K562 (cell line): ENCODE measurements around the gene KBTBD2. TPM values are rescaled to one million over a fixed set of nuclear protein-coding genes. Genes with fewer than 3 reads are reported as not detected.

Experiments used
- ARID4B ChIP-seq: sonication (generic); formaldehyde crosslinking; IDR thresholded peaks from 2 replicates; pipeline ENCODE4 v1.8.0; 2022; ENCODE audit warnings: mild to moderate bottlenecking, missing genetic modification reagents
- ATF1 ChIP-seq, 2 experiments: fragments of 450-650 bp in 1 of 2; IDR thresholded peaks; 2 replicates each; pipeline ENCODE4 v1.6.1; 2016; ENCODE audit warnings: missing compliant biosample characterization in 1 of 2, missing genetic modification characterization in 1 of 2
- BRD9 ChIP-seq: fragments of 450-650 bp; IDR thresholded peaks from 2 replicates; pipeline ENCODE4 v1.6.1; 2018; ENCODE audit warnings: low read depth; ENCODE audit not compliant: partially characterized antibody
- CBFA2T2 ChIP-seq: fragments of 450-650 bp; conservative IDR thresholded peaks from 2 replicates; pipeline ENCODE4 v1.6.1; 2017; ENCODE audit warnings: mild to moderate bottlenecking
- CBX1 ChIP-seq: sonication (generic); IDR thresholded peaks from 2 replicates; pipeline ENCODE4 v1.6.1; 2016; ENCODE audit warnings: antibody characterized with exemption, low read depth, mild to moderate bottlenecking
- CREB1 ChIP-seq, 2 experiments: sonication (generic) in 1 of 2; formaldehyde crosslinking in 1 of 2; IDR thresholded peaks; 2 replicates each; pipeline versions ENCODE4 v1.6.1 to v1.8.0; 2012 to 2022; ENCODE audit warnings: inconsistent platforms in 1 of 2, mild to moderate bottlenecking in 1 of 2, missing genetic modification reagents in 1 of 2, moderate library complexity in 1 of 2
- CREM ChIP-seq: IDR thresholded peaks from 2 replicates; pipeline ENCODE4 v1.6.1; 2014; ENCODE audit warnings: antibody characterized with exemption, low read depth
- FOXK1 ChIP-seq: sonication (generic); formaldehyde crosslinking; IDR thresholded peaks from 2 replicates; pipeline ENCODE4 v1.8.0; 2022; ENCODE audit warnings: missing genetic modification reagents, mild to moderate bottlenecking, borderline replicate concordance
- GABPA ChIP-seq: fragments of 200-800 bp; sonication (Bioruptor generic); conservative IDR thresholded peaks from 2 replicates; pipeline ENCODE4 v1.6.1; 2016; ENCODE audit warnings: low read depth, missing genetic modification characterization, missing compliant biosample characterization
- GTF2A2 ChIP-seq: IDR thresholded peaks from 2 replicates; pipeline ENCODE4 v1.6.1; 2016; ENCODE audit warnings: mild to moderate bottlenecking, missing genetic modification characterization, missing compliant biosample characterization
- KLF13 ChIP-seq: fragments of 450-650 bp; IDR thresholded peaks from 2 replicates; pipeline ENCODE4 v1.6.1; 2016; ENCODE audit warnings: missing genetic modification characterization, low read depth, mild to moderate bottlenecking, missing compliant biosample characterization, moderate library complexity, borderline replicate concordance
- MCM5 ChIP-seq: fragments of 450-650 bp; IDR thresholded peaks from 2 replicates; pipeline ENCODE4 v1.6.1; 2016; ENCODE audit warnings: low read depth
- MTA3 ChIP-seq: fragments of 450-650 bp; formaldehyde crosslinking; IDR thresholded peaks from 2 replicates; pipeline ENCODE4 v1.6.1; 2017; ENCODE audit warnings: mild to moderate bottlenecking, borderline replicate concordance
- NCOR1 ChIP-seq: fragments of 450-650 bp; IDR thresholded peaks from 2 replicates; pipeline ENCODE4 v1.6.1; 2016; ENCODE audit warnings: mild to moderate bottlenecking, moderate library complexity
- NELFE ChIP-seq: IDR thresholded peaks from 2 replicates; pipeline ENCODE4 v1.6.1; 2011; ENCODE audit warnings: mild to moderate bottlenecking; ENCODE audit not compliant: insufficient read depth, insufficient read length
- PHF21A ChIP-seq: fragments of 450-650 bp; IDR thresholded peaks from 2 replicates; pipeline ENCODE4 v1.6.1; 2017; ENCODE audit warnings: low read depth, borderline replicate concordance
- POU5F1 ChIP-seq: fragments of 150-350 bp; IDR thresholded peaks from 2 replicates; pipeline ENCODE4 v1.6.1; 2014; ENCODE audit warnings: borderline replicate concordance, low read length, low read depth, mild to moderate bottlenecking; ENCODE audit not compliant: partially characterized antibody
- PRMT5 ChIP-seq: sonication (generic); formaldehyde crosslinking; IDR thresholded peaks from 2 replicates; pipeline ENCODE4 v1.5.0; 2020; ENCODE audit warnings: missing genetic modification reagents
- RB1 ChIP-seq: fragments of 450-650 bp; IDR thresholded peaks from 2 replicates; pipeline ENCODE4 v1.6.1; 2017; ENCODE audit warnings: low read depth, mild to moderate bottlenecking
- SMARCE1 ChIP-seq: fragments of 450-650 bp; IDR thresholded peaks from 2 replicates; pipeline ENCODE4 v1.7.1; 2016; ENCODE audit warnings: mild to moderate bottlenecking
- SMC3 ChIP-seq: conservative IDR thresholded peaks from 2 replicates; pipeline ENCODE4 v1.6.1; 2011; ENCODE audit warnings: low read depth, low read length, improper control_type of control experiment; ENCODE audit not compliant: insufficient read depth
- SNRNP70 ChIP-seq: fragments of 200-400 bp; formaldehyde crosslinking; optimal IDR thresholded peaks from 2 replicates; pipeline ENCODE3; 2017; ENCODE audit warnings: low read depth, low read length
- YY1 ChIP-seq, 3 experiments: IDR thresholded peaks; 2 replicates each; pipeline ENCODE4 v1.6.1; 2011; ENCODE audit warnings: low read length in 2 of 3, mild to moderate bottlenecking in 2 of 3, moderate library complexity in 2 of 3, borderline replicate concordance in 1 of 3, control low read depth in 1 of 3, low read depth in 1 of 3; ENCODE audit not compliant: insufficient read depth in 3 of 3, insufficient replicate concordance in 2 of 3, control insufficient read depth in 1 of 3, insufficient read length in 1 of 3; ENCODE audit errors: extremely low read depth in 1 of 3
- ZC3H11A ChIP-seq: IDR thresholded peaks from 2 replicates; pipeline ENCODE4 v1.6.1; 2012; ENCODE audit warnings: low read depth, low read length, improper control_type of control experiment
- ZNF232 ChIP-seq: sonication (generic); formaldehyde crosslinking; IDR thresholded peaks from 2 replicates; pipeline ENCODE4 v1.8.0; 2022; ENCODE audit warnings: mild to moderate bottlenecking, missing genetic modification reagents
- ZNF324 ChIP-seq: fragments of 250-450 bp; sonication (Bioruptor Pico); IDR thresholded peaks from 2 replicates; pipeline ENCODE4 v1.4.0; 2020; ENCODE audit warnings: mild to moderate bottlenecking
- polyA plus RNA-seq, 8 experiments: library from polyadenylated mRNA; depleted of rRNA in 4 of 8; stranded (reverse) in 5 of 8; unstranded in 3 of 8; fragments of >200 nt; fragmentation: Nextera tagmentation in 2 of 8; fragmentation: Illumina TruSeq in 1 of 8; extraction: Ambion mirVana in 2 of 8; extraction: Trizol in 1 of 8; gene quantifications; 2 replicates each; pipeline versions ENCODE4 v1.2.1 to v1.2.3, GENCODE V29; 2011 to 2014; ENCODE audit warnings: inconsistent platforms in 1 of 8, missing spikeins in 1 of 8
- total RNA-seq, 7 experiments: library from RNA; depleted of rRNA in 6 of 7; stranded (reverse); fragments of >200 nt in 6 of 7; fragmentation: Illumina TruSeq in 2 of 7; extraction: Trizol in 2 of 7; gene quantifications; 2 replicates each; pipeline versions ENCODE4 v1.2.1 to v1.2.3, GENCODE V29; 2011 to 2021; ENCODE audit warnings: low replicate concordance in 1 of 7

The KBTBD2 gene
- total and polyA plus RNA-seq, 9 of the 15 experiments (the other 6 are each of a cell fraction or from before 2014, with no cell fraction given): 22.8 to 62.2 (median 30.8) TPM

- TF ChIP-seq GABPA (no peak), CREB1 (IDR thresholded peaks at IDR 0.05) (peak; percentile 15; the same call in 1 of the 2 replicates), CREB1 (CRISPR knock-in tag; IDR thresholded peaks at IDR 0.05) (no peak), YY1 (IDR thresholded peaks at IDR 0.05; ENCODE audit: borderline replicate concordance in 1 of 3, control insufficient read depth in 1 of 3, extremely low read depth in 1 of 3, insufficient read depth in 3 of 3, insufficient read length in 1 of 3, insufficient replicate concordance in 2 of 3, low read depth in 1 of 3, low read length in 2 of 3) (peak in 1 of 3 experiments; percentile 27), MTA3 (0 out of 2 replicates have a peak, but pooled peaks have one; percentile 28), FOXK1 (CRISPR knock-in tag) (no peak), SMC3 (no peak), MCM5 (no peak), NCOR1 (peak; percentile 56; the same call in 1 of the 2 replicates), SMARCE1 (no peak; the same call in 1 of the 2 replicates), NELFE (no peak), ARID4B (CRISPR knock-in tag) (no peak), BRD9 (no peak), ZNF232 (CRISPR knock-in tag) (no peak), CBFA2T2 (peak; percentile 55), KLF13 (tag) (no peak), PRMT5 (CRISPR knock-in tag) (no peak), POU5F1 (no peak), ZC3H11A (no peak), ATF1 (CRISPR knock-in tag; IDR thresholded peaks at IDR 0.05) (no peak), ATF1 (tag; IDR thresholded peaks at IDR 0.05) (0 out of 2 replicates have a peak, but pooled peaks have one; percentile 17), RB1 (no peak), SNRNP70 (no peak), ZNF324 (CRISPR knock-in tag) (no peak), CREM (peak; percentile 41), GTF2A2 (no peak), CBX1 (peak; percentile 18; the same call in 1 of the 2 replicates), PHF21A (0 out of 2 replicates have a peak, but pooled peaks have one; percentile 8)
Observed at GRCh38 chr7:32892521-32893206, 1.1 kb upstream of the KBTBD2 start (continued).
